EH (cell line): ENCODE measurements around the gene SUGP2.
A peak's percentile ranks its signal among the peaks of the same experiment; 100 is the strongest.
"Not testable (repeated sequence)": the region's sequence is repeated elsewhere in the genome, so short reads cannot be mapped to it uniquely, and the experiment has no call there.

Experiments
- DNase-seq: peaks from one replicate; pipeline ENCODE4 v3.0.0-alpha.2; 2015; ENCODE audit warnings: low read depth

The SUGP2 gene

DNA sequence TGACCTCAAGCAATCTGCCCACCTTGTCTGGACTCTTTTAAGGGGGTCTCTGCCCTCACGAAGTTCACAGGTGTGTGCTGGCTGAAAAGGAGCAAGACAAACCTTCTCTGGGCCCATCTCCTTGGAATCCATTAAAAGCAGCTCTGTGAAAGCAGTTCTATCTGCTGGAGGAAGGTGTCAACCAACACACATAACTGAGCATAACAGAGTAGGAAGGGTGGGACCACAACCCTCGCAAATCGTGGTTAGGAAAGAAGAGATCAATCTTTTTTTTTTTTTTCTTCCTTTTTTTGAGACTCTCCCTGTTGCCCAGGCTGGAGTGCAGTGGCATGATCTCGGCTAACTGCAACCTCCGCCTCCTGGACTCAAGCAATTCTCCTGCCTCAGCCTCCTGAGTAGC lies 1.4 kb downstream of the SUGP2 start:
- no peak for DNase-seq

DNA sequence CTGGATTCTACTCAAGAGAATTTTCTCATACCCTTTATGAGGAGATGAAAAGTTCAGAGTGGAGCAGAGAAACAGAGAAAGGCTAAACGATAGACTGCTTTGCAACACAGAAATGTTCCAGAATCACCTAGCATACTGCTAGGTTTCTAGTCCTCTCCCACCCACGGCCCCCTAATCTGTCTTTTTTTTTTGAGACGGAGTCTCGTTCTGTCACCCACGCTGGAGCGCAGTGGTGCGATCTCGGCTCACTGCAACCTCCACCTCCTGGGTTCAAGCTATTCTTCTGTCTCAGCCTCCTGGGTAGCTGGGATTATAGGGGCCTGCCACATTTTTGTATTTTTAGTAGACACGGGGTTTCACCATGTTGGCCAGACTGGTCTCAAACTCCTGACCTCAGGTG lies 4.8 kb downstream of the SUGP2 start:
- no peak for DNase-seq

DNA sequence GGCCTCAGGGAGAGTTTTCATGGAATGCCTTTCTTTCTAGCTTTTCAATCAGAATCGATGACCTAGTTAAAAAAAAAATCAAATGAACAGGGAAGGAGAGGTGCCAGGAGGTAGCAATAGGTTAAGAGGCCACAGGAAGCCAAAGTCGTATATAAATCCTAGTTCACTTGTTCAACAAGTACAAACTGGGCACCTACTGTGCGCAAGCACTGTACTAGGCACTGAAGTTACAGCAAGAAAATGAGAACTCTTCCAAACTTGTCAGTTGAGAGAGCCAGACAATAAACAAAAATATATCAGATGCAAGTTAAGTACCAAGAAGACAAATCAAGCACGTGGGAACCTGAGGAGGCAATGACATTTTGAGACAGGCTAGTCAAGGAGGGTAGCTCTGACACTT lies 6.1 kb downstream of the SUGP2 start:
- no peak for DNase-seq

DNA sequence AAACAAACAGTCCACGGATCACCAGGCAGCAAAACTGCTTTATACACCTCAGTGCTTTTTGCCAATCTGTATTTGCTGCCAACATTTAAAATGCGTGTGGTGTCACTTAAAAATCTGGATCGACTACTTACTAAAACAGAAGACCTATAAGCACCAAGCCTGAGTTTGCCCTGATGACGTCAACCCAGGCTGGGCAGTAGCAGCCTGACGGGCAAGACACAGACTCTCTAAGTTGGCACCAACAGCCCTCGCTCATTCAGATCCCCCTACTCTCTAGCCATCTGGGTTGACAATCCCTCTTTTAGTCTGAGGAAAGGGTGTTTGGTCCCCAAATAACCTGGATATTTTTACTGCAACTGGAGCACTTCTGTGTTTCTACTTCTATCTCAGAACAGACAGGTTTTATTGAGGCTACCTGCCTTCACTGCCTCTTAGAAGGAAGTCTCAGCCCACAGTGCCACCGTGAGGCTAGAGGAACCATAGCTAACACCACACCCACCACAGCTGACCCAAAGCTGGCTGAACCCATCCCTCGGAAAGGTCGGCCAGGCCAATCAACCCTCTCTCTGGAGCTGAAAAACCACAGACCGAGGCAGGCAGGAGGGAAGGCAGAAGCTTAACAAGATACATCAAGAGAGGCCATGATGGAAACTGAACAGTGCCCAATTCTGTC lies 6.9 kb downstream of the SUGP2 start:
- peak; percentile 5 for DNase-seq

DNA sequence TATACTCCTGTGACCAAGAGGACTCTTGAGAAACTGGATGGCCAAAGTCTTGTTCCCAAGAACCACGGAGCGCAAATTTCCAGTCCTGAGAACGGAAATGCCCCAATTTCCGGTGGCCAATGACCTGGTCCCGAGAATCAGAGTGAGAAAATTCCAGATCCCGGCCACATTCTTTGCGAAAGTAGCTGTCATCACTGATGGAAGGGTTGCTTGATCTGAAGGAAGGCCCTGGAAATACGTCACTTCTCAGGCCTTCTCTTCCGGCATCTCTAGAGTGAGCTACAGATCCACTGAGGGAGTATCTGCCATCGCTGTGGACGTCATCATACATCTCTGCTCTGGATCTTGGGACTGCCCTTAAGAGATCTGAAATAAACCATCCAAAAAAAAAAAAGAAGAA lies 7.5 kb downstream of the SUGP2 start:
- no peak for DNase-seq

DNA sequence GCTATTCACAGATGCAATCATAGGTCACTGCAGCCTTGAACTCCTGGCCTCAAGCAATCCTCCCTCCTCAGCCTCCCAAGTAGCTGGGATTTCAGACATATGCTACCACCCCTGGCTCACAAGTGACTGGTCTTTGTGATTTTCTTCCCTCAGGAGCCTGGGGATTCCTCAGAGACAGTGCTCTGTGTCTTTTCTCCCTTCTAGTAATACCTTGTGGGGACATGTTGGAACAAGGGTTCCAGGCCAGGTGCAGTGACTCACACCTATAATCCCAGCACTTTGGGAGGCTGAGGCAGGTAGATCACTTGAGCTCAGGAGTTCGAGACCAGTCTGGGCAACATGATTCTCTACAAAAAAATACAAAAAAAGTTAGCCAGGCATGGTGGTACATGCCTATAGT lies 9.9 kb downstream of the SUGP2 start:
- not testable (repeated sequence) for DNase-seq

DNA sequence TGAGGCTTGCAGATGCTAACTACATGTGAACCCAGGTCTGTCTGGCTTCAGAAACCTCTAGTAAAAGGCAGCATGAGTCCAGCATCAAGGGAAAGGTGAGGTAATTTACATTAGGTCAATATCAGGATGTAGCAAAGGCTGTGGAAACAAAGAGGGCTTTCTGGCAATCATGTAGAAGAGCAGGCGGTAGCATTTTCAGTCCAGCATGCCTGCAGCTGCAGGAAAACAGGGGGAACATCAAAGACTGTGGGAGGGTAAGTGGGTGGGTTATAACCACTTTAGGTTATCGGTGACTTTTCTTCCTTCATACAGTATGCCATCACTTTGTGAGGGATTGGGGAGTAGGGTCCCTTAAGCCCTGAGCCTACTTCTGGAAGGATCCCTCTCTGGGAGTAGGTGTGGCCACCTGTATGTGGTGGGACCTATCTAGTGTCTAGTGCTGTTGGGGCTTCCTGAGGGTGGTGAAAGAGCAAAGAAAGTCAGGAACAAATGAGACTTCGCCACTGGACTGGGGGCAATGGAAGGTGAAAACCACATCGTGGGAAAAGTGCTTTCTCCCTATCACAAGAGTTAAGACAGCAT lies 10.8 kb downstream of the SUGP2 start:
- DNase-seq: no peak

DNA sequence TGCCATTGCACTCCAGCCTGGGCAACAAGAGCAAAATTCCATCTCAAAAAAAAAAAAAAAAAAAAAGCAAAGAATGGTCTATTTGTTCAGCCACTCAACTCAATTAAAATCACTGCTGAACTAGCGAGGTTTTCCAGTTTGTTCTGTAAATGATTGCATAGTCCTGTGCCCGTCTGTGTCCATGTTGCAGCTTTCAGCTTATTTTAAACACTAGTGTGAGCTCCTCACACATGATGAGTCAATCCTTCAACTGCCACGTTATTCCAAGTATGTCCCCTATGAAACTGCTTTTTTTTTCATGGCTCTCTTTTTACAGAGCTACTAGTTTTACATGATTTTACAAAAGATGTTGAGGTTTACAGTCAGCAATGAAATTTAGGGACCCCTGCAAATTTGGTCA lies 12.2 kb downstream of the SUGP2 start:
- peak; percentile 89 for DNase-seq

DNA sequence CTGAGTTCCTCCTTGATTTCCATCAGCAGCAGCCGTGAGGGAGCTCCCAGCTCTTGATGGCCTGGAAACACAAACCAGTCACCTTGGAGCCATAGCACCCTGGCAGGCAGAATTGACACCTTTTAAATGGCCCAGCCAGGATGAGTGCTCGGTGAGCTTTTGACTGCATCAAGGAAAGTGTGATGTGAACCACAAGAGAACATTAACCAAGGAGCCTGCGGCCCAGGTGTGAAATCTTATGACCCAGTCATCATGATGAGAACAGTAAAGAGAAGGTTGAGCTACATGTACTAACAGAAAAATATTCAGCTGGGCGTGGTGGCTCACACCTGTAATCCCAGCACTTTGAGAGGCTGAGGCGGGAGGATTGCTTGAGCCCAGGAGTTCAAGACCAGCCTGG lies 22.8 kb downstream of the SUGP2 start:
- DNase-seq: no peak

DNA sequence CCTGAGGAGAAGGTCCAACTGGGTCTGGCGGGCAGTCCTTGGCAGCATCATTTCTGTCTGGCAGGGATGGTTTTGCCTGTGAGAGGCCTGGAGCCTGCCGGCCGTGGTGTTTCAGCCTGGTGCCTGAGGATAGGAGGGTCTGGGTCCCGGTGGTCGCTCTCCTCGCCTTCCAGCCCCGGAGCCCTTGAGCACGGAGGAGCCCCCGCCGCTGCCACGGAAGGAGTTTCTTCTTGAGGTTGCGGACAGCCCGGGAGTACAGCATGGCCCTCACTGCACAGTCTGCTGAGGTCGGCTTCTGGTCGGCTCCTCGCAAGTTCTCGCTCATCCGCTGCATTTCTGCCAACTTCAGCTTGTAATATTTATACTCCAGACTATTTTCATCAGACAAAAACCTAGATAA lies 23.4 kb downstream of the SUGP2 start:
- no peak for DNase-seq

DNA sequence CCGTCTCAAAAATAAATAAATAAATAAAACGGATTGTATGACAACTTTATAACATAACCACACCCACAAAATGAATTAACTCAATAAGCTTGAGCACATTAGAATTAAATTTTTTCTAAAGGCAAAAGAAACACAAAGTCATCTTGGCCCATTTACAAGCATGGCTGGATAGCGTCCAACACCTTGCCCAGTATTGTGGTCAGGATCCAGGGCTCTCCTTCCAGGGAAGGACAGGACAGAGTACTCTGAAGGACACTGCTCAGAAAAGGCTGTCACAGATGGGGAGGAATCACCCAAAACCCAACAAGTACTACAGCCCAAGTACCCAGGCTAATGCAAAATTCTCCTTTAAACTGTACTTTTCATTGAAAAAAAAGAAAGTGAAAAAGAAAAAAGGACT lies 27.1 kb downstream of the SUGP2 start:
- DNase-seq: peak; percentile 29

DNA sequence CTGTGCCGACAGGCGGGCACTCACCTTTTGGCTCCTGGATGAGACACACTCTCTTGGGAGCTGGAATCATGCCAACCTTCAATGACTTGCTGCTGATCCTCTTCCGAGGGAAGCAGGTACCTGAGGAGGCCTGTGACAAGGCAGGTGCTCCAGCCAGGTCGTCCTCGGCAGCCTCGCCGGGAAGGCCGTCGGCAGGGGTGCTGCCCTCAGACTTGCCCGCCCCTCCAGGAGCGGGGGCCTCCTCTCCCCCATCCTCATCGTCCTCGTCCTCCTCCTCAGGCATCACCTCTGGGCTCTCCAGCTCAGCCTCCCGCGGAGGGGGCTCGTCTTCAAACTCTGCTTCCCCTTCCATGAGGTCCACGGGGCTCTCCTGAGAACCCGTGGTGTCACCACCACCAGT lies 29.2 kb downstream of the SUGP2 start:
- no peak for DNase-seq

DNA sequence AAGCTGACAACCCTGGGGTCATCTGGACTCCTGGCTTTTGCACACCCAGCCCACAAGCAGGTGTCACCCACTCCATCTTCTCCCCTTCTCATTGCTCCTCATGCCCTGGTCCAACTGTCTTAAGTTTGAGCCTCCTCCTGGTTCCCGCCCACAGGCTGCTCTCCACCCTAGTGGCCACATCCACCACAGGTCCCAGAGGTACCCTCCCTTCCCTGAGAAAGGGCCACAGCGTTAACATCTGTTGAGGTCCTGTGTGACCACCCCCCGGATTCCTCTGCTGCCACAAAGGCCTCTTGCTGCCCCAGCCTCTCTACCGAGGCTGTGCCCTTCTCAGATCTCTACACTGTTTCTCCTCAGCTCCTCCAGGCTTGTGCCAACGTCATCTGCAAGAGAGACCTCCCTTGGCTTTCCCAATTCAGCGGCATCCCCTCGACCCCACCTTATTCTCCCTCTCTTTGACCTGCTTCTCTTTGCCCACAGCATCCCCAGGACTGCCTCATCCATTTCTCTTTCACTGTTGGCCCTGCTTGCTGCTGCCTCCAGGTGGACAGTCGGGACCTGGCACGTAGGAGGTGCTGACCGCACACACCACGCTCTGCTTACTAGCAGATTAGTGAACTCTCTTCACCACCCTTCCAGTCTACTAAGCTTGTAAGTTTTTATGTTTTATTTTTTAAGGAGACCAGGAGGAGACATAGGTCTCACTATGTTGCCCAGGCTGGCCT lies 33.3 kb downstream of the SUGP2 start:
- peak; percentile 19 for DNase-seq

DNA sequence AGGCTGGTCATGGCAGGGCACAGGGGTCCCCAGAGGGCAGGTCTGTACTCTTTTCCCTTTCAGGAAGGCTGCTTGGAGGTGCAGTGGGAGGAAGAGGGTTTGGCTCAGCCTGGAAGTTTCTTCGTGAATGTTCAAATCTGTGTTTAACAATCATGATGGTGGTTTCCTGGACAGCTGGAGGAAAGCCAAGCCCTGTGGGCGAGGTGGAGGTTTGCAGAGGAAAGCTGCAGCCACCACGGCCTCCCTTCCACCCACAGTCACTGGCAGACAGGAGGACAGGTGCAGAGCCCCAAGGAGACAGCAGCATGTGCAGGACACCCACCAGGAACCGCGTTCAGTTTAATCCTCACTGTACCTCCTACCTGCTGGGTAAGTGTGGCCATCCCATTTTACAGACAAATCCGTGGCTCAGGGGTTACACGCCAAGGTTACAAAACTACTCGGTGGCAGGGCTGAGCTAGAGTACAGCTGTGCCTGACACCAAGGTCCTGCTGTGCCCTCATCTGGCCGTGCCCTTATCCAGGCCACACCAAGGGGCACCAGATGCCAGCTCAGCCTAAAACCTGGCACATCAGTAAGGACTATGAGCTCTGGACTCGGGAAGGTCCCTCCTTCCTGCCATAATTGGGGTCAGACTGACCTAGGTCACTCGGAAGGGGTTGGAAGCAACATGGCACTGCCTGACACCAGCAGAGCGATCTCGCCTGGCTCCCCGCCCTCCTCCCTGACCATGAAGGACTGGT lies 34.1 kb downstream of the SUGP2 start:
- DNase-seq: peak; percentile 55

DNA sequence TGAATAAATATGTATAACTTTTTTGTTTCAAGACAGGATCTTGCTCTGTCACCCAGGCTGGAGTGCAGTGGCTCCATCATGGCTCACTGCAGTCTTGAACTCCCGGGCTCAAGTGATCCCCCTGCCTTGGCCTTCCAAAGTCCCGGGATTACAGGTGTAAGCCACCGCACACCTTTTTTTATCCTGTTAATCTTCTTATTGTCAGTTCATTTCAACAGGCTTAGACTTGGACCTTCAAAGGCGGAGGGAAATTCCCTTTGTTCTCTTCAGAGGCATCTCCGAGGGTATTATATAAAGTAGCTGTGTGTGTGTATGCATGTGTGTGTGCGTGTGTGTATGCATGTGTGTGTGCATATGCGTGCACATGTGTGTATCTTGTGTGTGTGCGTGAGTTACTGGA lies 35.0 kb downstream of the SUGP2 start:
- no peak for DNase-seq

DNA sequence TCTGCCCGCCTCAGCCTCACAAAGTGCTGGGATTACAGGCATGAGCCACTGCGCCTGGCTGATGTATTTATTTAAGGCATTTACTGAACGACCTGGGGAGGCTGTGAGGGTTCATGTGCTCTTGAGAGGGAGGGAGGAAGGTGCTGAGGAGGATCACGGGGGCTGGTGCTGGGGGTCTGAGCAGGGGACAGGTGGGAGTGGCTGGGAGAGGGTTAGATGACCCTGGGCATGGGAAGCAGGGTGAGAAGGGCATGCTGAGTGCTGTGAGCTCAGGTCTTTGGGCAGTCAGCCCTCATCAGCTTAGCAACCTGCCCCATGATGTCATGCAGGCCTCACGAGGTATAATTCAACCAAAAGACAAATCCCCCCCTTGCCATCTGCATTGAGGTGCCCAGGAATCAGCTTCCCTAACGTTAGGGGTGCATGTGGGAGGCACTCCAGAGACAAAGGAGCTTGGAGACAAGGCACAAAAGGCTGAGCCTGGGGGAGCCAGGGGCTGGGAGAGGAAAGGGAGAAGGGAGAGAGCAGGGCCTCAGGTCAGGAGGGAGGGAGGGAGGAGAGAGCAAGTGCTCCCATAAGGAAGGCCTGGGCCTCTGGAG lies 36.4 kb downstream of the SUGP2 start:
- DNase-seq: no peak

DNA sequence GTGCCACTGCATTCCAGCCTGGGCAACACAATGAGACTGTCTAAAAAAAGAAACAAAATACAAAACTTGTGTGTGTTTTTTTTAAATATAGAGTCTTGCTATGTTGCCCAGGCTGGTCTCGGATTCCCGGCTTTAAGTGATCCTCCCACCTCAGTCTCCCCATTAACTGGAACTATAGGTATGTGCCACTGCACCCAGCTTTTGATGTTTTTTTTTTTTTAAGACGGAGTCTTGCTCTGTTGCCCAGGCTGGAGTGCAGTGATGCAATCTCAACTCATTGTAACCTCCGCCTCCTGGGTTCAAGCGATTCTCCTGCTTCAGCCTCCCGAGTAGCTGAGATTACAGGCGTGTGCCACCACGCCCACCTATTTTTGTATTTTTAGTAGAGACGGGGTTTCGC lies 37.0 kb downstream of the SUGP2 start:
- no peak for DNase-seq

DNA sequence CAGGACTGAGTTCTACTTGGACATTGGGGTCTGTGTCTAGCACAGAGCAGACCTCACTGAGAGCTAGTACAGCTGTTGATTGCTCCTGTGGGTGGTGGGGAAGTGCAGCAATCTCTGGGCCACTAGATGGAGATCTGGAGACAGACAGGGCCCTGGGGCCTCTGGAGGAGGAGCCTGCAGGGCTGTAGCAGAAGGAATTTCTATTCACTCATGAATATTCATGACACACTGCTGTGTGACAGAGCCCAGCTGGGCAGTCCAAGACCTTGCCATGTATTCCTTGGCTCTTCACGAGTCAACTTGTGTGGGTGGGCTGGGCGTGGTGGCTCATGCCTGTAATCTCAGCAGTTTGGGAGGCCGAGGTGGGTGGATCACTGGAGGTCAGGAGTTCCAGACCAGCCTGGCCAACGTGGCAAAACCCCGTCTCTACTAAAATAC lies 37.5 kb downstream of the SUGP2 start:
- peak; percentile 89 for DNase-seq

DNA sequence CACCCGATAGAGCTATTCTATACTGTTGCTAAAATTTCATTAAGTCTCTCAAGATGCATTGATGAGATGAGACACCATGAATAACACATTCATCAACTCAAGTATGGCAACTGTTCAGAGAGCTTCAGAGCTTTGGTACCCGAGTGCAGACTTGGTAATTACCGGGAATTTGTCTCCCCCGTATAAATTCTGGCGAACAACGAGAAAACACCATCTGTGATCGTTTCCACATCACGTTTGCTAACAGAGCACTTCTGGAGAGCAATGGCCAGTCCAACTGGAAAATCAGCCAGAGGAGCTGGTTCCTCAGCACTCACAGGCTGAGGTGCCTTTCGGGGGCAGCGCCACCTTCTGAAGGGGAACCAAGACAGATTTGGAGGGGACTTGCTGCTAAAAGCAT lies 40.2 kb downstream of the SUGP2 start:
- no peak for DNase-seq

DNA sequence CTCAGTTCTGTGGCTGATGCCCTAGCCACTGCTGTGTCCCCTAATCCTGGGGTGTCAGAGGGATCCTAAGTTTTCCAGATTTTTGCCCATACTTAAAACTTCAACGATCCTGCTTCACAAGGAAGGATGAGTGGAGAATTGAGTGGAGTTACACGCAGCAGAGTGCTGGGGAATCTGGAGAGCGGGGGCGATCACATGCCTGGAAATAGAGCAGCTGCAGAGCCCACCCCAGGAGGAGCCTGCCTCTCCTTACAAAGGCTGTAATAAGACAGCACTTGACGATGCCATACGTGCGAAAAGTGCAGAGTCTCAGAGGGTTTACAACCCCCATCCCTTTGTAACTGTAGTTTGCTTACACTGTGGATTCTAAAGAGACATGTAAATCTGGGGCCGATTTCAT lies 40.6 kb downstream of the SUGP2 start:
- DNase-seq: no peak

DNA sequence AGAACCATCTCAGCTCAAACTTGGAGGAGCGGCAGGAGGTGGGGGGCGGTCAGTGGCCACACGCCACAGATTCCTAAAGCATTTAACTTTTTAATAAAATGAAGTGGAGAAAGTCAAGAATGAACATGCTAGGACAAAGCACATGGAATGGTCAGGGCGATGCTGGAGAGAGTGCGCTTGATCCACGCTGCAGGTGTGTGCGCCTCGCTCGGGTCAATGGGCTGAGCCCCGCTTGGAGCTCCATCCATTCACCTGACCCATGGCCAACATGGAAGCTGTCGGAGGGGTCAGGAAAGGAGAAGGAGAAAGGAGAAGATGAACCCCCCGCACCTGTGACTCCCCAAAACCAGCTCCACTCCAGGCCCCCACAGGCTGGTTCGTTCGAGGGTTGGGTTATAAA lies 41.8 kb downstream of the SUGP2 start:
- DNase-seq: no peak

DNA sequence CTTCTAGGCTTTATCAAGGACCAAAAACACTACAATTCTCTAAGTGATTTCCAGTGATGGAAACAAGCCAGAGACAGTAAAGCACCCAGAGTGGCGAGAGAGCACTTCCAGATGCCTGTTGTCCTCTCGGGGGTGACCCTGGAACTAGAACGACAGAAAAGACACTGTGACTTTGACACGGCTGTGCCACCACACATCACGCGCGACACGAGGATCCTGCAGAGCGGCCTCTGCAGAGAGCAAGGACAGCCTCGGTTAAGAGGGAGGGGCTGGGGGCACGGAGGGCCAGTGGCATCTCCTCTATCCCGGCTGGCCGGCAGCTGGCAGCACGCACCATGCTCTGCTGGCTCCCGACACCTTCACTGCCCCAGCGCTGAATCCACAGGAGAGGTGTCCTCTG lies 42.3 kb downstream of the SUGP2 start:
- no peak for DNase-seq
